Measurements from ENCODE around the gene NOVA1. TPM values are rescaled to one million over a fixed set of nuclear protein-coding genes. Genes with fewer than 3 reads are reported as not detected.

The NOVA1 gene
- total and polyA plus RNA-seq, 2 of the 13 experiments (the other 11 are each of a cell fraction or from before 2014, with no cell fraction given): 0.13 TPM

GRCh38 chr14:26597589-26598080 lies at the start of gene NOVA1 (continued):
- TF ChIP-seq ZNF687 (CRISPR knock-in tag; IDR thresholded peaks at IDR 0.05): 0 out of 2 replicates have a peak, but pooled peaks have one; percentile 21
- TF ChIP-seq EEA1 (CRISPR knock-in tag; IDR thresholded peaks at IDR 0.05; ENCODE audit: borderline replicate concordance): peak; percentile 64; the same call in 1 of the 2 replicates
- TF ChIP-seq ZNF557 (CRISPR knock-in tag; IDR thresholded peaks at IDR 0.05): no peak
- TF ChIP-seq ZNF746 (CRISPR knock-in tag; IDR thresholded peaks at IDR 0.05): no peak; the same call in none of the 2 replicates
- TF ChIP-seq MTERF4 (CRISPR knock-in tag; IDR thresholded peaks at IDR 0.05): 0 out of 2 replicates have a peak, but pooled peaks have one; percentile 12
- no peak for TF ChIP-seq SMC3 (IDR thresholded peaks at IDR 0.05; ENCODE audit: low read length)
- no peak for TF ChIP-seq ZNF703 (CRISPR knock-in tag; IDR thresholded peaks at IDR 0.05; ENCODE audit: borderline replicate concordance)
- TF ChIP-seq MATR3 (CRISPR knock-in tag; IDR thresholded peaks at IDR 0.05): no peak
- no peak for TF ChIP-seq ZKSCAN5 (CRISPR knock-in tag; IDR thresholded peaks at IDR 0.05)
- TF ChIP-seq POLR2A (IDR thresholded peaks at IDR 0.05; ENCODE audit: insufficient read depth in 1 of 2, low read depth in 2 of 2, low read length in 2 of 2): no peak
- peak; percentile 60; the same call in 1 of the 2 replicates for TF ChIP-seq EZH2 (conservative IDR thresholded peaks at IDR 0.05; ENCODE audit: low read depth, low read length)
- TF ChIP-seq NFE2L1 (CRISPR knock-in tag; IDR thresholded peaks at IDR 0.05; ENCODE audit: borderline replicate concordance): no peak
- TF ChIP-seq LBX2 (CRISPR knock-in tag; IDR thresholded peaks at IDR 0.05; ENCODE audit: borderline replicate concordance): no peak
- no peak for TF ChIP-seq ZNF772 (CRISPR knock-in tag; IDR thresholded peaks at IDR 0.05)
- TF ChIP-seq NFATC3 (CRISPR knock-in tag; IDR thresholded peaks at IDR 0.05): no peak
- TF ChIP-seq RFXAP (CRISPR knock-in tag; IDR thresholded peaks at IDR 0.05; ENCODE audit: borderline replicate concordance): no peak
- TF ChIP-seq ZNF674 (CRISPR knock-in tag; IDR thresholded peaks at IDR 0.05; ENCODE audit: low read depth): no peak
- TF ChIP-seq ZNF724P (CRISPR knock-in tag; IDR thresholded peaks at IDR 0.05; ENCODE audit: borderline replicate concordance): no peak
- TF ChIP-seq HOMEZ (CRISPR knock-in tag; IDR thresholded peaks at IDR 0.05; ENCODE audit: low read depth): no peak
- no peak for TF ChIP-seq CENPT (CRISPR knock-in tag; IDR thresholded peaks at IDR 0.05; ENCODE audit: low read depth)
- no peak for TF ChIP-seq SSRP1 (CRISPR knock-in tag; IDR thresholded peaks at IDR 0.05)
- TF ChIP-seq ZNF644 (CRISPR knock-in tag; IDR thresholded peaks at IDR 0.05; ENCODE audit: low read depth): no peak
- TF ChIP-seq TCF12 (IDR thresholded peaks at IDR 0.05): no peak
- no peak; the same call in 1 of the 2 replicates for TF ChIP-seq TCF12 (CRISPR knock-in tag; IDR thresholded peaks at IDR 0.05)
- no peak for TF ChIP-seq CHD4 (IDR thresholded peaks at IDR 0.05; ENCODE audit: borderline replicate concordance, low read length)
- TF ChIP-seq MBNL3 (CRISPR knock-in tag; conservative IDR thresholded peaks at IDR 0.05): no peak
- TF ChIP-seq KDM1A (CRISPR knock-in tag; IDR thresholded peaks at IDR 0.05): no peak
